H9 (cell line): Measurements from ENCODE around the gene DIAPH3. TPM values are rescaled to one million over a fixed set of nuclear protein-coding genes. Genes with fewer than 3 reads are reported as not detected.
A peak's percentile ranks its signal among the peaks of the same experiment; 100 is the strongest.

Experiments used
- DNase-seq: peaks from one replicate; pipeline ENCODE4 v3.0.0-alpha.2; 2017
- H2AFZ ChIP-seq: one replicate; pipeline ENCODE4 v1.6.1; 2013; ENCODE audit warnings: mild to moderate bottlenecking, low read length, control low read depth, moderate library complexity
- H2AK5ac ChIP-seq: 2 replicates; pipeline ENCODE4 v1.6.1; 2013; ENCODE audit warnings: low read length, control low read depth, mixed read lengths; ENCODE audit not compliant: insufficient read length
- H2BK120ac ChIP-seq: one replicate; pipeline ENCODE4 v1.6.1; 2013; ENCODE audit warnings: low read depth, mild to moderate bottlenecking, low read length, control low read depth, inconsistent platforms; ENCODE audit not compliant: poor library complexity, severe bottlenecking
- H2BK12ac ChIP-seq: 2 replicates; pipeline ENCODE4 v1.6.1; 2013; ENCODE audit warnings: low read length, control low read depth, mixed read lengths, low read depth; ENCODE audit not compliant: insufficient read length
- H2BK15ac ChIP-seq: 2 replicates; pipeline ENCODE4 v1.6.1; 2013; ENCODE audit warnings: low read depth, low read length, control low read depth
- H2BK20ac ChIP-seq: one replicate; pipeline ENCODE4 v1.6.1; 2013; ENCODE audit warnings: low read depth, mild to moderate bottlenecking, low read length, control low read depth, inconsistent platforms; ENCODE audit not compliant: poor library complexity, severe bottlenecking
- H2BK5ac ChIP-seq: 2 replicates; pipeline ENCODE4 v1.6.1; 2013; ENCODE audit warnings: low read length, control low read depth, mixed read lengths; ENCODE audit not compliant: insufficient read length
- H3K14ac ChIP-seq: 2 replicates; pipeline ENCODE4 v1.6.1; 2013; ENCODE audit warnings: low read length, control low read depth; ENCODE audit not compliant: insufficient read depth
- H3K18ac ChIP-seq: 2 replicates; pipeline ENCODE4 v1.6.1; 2013; ENCODE audit warnings: low read depth, mild to moderate bottlenecking, mixed read lengths, low read length, control low read depth; ENCODE audit not compliant: insufficient read length
- H3K23ac ChIP-seq: 2 replicates; pipeline ENCODE4 v1.6.1; 2013; ENCODE audit warnings: low read length, control low read depth, mixed read lengths, low read depth; ENCODE audit not compliant: insufficient read length
- H3K23me2 ChIP-seq: 2 replicates; pipeline ENCODE4 v1.6.1; 2013; ENCODE audit warnings: low read depth, mild to moderate bottlenecking, mixed read lengths, low read length, control low read depth; ENCODE audit not compliant: insufficient read length, poor library complexity, severe bottlenecking
- H3K27ac ChIP-seq: 2 replicates; pipeline ENCODE4 v1.5.1; 2013; ENCODE audit warnings: low read length, control low read depth, mixed read lengths, low read depth; ENCODE audit not compliant: insufficient read length
- H3K27me3 ChIP-seq: 2 replicates; pipeline ENCODE4 v1.6.1; 2013; ENCODE audit warnings: low read length, control low read depth, inconsistent platforms; ENCODE audit not compliant: insufficient read depth
- H3K4ac ChIP-seq: 2 replicates; pipeline ENCODE4 v1.6.1; 2013; ENCODE audit warnings: low read depth, mild to moderate bottlenecking, control low read depth, inconsistent platforms, low read length, moderate library complexity
- H3K4me1 ChIP-seq: 2 replicates; pipeline ENCODE4 v1.6.1; 2013; ENCODE audit warnings: low read length, control low read depth, inconsistent platforms; ENCODE audit not compliant: insufficient read depth
- H3K4me2 ChIP-seq: 2 replicates; pipeline ENCODE4 v1.6.1; 2013; ENCODE audit warnings: low read length, control low read depth, mixed read lengths; ENCODE audit not compliant: insufficient read length, insufficient read depth
- H3K56ac ChIP-seq: 2 replicates; pipeline ENCODE4 v1.6.1; 2013; ENCODE audit warnings: low read depth, mild to moderate bottlenecking, mixed read lengths, low read length, control low read depth; ENCODE audit not compliant: insufficient read length
- H3K79me1 ChIP-seq: 2 replicates; pipeline ENCODE4 v1.6.1; 2013; ENCODE audit warnings: low read depth, mild to moderate bottlenecking, moderate library complexity, low read length, control low read depth, inconsistent platforms; ENCODE audit not compliant: insufficient read depth, poor library complexity, severe bottlenecking
- H3K79me2 ChIP-seq: 2 replicates; pipeline ENCODE4 v1.6.1; 2013; ENCODE audit warnings: low read length, control low read depth, inconsistent platforms; ENCODE audit not compliant: insufficient read depth
- H3K9ac ChIP-seq: 2 replicates; pipeline ENCODE4 v1.6.1; 2013; ENCODE audit warnings: low read length, control low read depth, mixed read lengths; ENCODE audit not compliant: insufficient read length; ENCODE audit errors: extremely low read depth
- H3K9me3 ChIP-seq: one replicate; pipeline ENCODE4 v1.6.1; 2013; ENCODE audit warnings: low read depth, low read length, inconsistent platforms; ENCODE audit not compliant: control insufficient read depth
- H3T11ph ChIP-seq: one replicate; pipeline ENCODE4 v1.6.1; 2013; ENCODE audit warnings: mild to moderate bottlenecking, low read length, control low read depth, inconsistent platforms
- H4K20me1 ChIP-seq: one replicate; pipeline ENCODE4 v1.6.1; 2013; ENCODE audit not compliant: control insufficient read depth, insufficient read length, insufficient read depth
- H4K5ac ChIP-seq: 2 replicates; pipeline ENCODE4 v1.6.1; 2013; ENCODE audit warnings: low read depth, mild to moderate bottlenecking, mixed read lengths, low read length, control low read depth; ENCODE audit not compliant: insufficient read length
- H4K8ac ChIP-seq: replicated peaks from 2 replicates; pipeline ENCODE4 v1.6.1; 2013; ENCODE audit warnings: low read length, control low read depth, mixed read lengths, low read depth; ENCODE audit not compliant: insufficient read length
- H4K91ac ChIP-seq: 2 replicates; pipeline ENCODE4 v1.6.1; 2013; ENCODE audit warnings: low read depth, mild to moderate bottlenecking, moderate library complexity, mixed read lengths, low read length, control low read depth; ENCODE audit not compliant: insufficient read length
- H3K27ac Mint-ChIP-seq, 3 experiments: 2 replicates in 2 of 3; 3 replicates in 1 of 3; pipeline ENCODE4 v1.8.0; 2020 to 2021; ENCODE audit warnings: mixed read lengths in 3 of 3, mild to moderate bottlenecking in 1 of 3, moderate library complexity in 1 of 3
- H3K27me3 Mint-ChIP-seq: 2 replicates; pipeline ENCODE4 v1.8.0; 2021; ENCODE audit warnings: low read depth, mild to moderate bottlenecking, moderate library complexity, mixed read lengths
- H3K36me3 Mint-ChIP-seq, 3 experiments: 2 replicates in 2 of 3; 3 replicates in 1 of 3; pipeline ENCODE4 v1.8.0; 2020 to 2021; ENCODE audit warnings: low read depth in 3 of 3, mixed read lengths in 3 of 3; ENCODE audit not compliant: insufficient read depth in 1 of 3
- H3K4me1 Mint-ChIP-seq, 2 experiments: 2 replicates each; pipeline ENCODE4 v1.8.0; 2020; ENCODE audit warnings: mixed read lengths in 2 of 2
- H3K4me3 Mint-ChIP-seq, 2 experiments: 2 replicates in 1 of 2; 3 replicates in 1 of 2; pipeline ENCODE4 v1.8.0; 2020 to 2021; ENCODE audit warnings: mild to moderate bottlenecking in 2 of 2, mixed read lengths in 2 of 2, moderate library complexity in 1 of 2
- H3K9me3 Mint-ChIP-seq, 2 experiments: 2 replicates in 1 of 2; 3 replicates in 1 of 2; pipeline ENCODE4 v1.8.0; 2020; ENCODE audit warnings: mild to moderate bottlenecking in 2 of 2, mixed read lengths in 2 of 2, moderate library complexity in 1 of 2
- CTCF ChIP-seq: fragments of 200-600 bp; sonication (generic); conservative IDR thresholded peaks from 3 replicates; pipeline ENCODE4 v1.8.0; 2021; ENCODE audit warnings: antibody characterized with exemption, mild to moderate bottlenecking
- WGBS: extraction: QIAGEN DNeasy Blood & Tissue Kit; methylation state at CpG from one replicate; pipeline ENCODE4 v1.1.7; 2013; ENCODE audit warnings: missing lambda C conversion rate, low lambda C conversion rate, mixed read lengths; ENCODE audit not compliant: insufficient read length; ENCODE audit errors: extremely low coverage; 5-methylcytosine and 5-hydroxymethylcytosine counted together
- total RNA-seq: library from RNA; stranded (reverse); gene quantifications from 2 replicates; pipeline ENCODE4 v1.2.1, GENCODE V29; 2021

Gene DIAPH3
- total RNA-seq, 1 experiment from 2014 or later: 23.1 TPM

- H3K9me3 ChIP-seq: no peaks in the 10 kb centered on the region
- H3T11ph ChIP-seq: no peak overlapping the region
- no peak overlapping the region for H3K4me2 ChIP-seq
- no peaks in the 10 kb centered on the region for H3K4me1 ChIP-seq
- no peaks in the 10 kb centered on the region for H3K27me3 ChIP-seq
- Mint-ChIP-seq H3K27me3 (no peaks in the 10 kb centered on the region), H3K4me3 (no peak overlapping the region), H3K4me1 (no peaks in the 10 kb centered on the region), H3K36me3 (peaks cover 15 to 30% (median 15%) of the 10 kb centered on the region in 3 experiments; a peak in 6 of 7 replicates), H3K9me3 (no peaks in the 10 kb centered on the region; a peak in 1 of 5 replicates), H3K27ac (peak overlapping the region in 1 of 3 experiments; percentile 2; a peak in 2 of 7 replicates)
- no peak overlapping the region for H3K56ac ChIP-seq
- H3K18ac ChIP-seq: no peak overlapping the region
- WGBS: no CpG with 5 or more reads among the region's 2 CpGs
- no peak overlapping the region for H4K91ac ChIP-seq
- H3K23ac ChIP-seq: no peak overlapping the region
- H2BK12ac ChIP-seq: no peak overlapping the region
- no peak overlapping the region for H2AK5ac ChIP-seq
- H3K79me1 ChIP-seq: no peaks in the 10 kb centered on the region
- H3K14ac ChIP-seq: no peak overlapping the region
- H3K9ac ChIP-seq: no peak overlapping the region
- H3K23me2 ChIP-seq: no peaks in the 10 kb centered on the region
- no peak overlapping the region for H2BK5ac ChIP-seq
- H4K5ac ChIP-seq: no peak overlapping the region
- TF ChIP-seq CTCF: no peak
- H3K27ac ChIP-seq: no peak overlapping the region
- no peak overlapping the region for H2BK120ac ChIP-seq
- H2BK20ac ChIP-seq: no peak overlapping the region
- no peak overlapping the region for H4K8ac ChIP-seq
- H4K20me1 ChIP-seq: no peaks in the 10 kb centered on the region
- no peak for DNase-seq
- no peaks in the 10 kb centered on the region for H3K79me2 ChIP-seq
- no peak overlapping the region for H2BK15ac ChIP-seq
- H3K4ac ChIP-seq: no peak overlapping the region
- H2AFZ ChIP-seq: no peak overlapping the region
Observed at GRCh38 chr13:60108589-60108988, 55.1 kb downstream of the DIAPH3 start.
